Ovary (tissue), 9 donors: ENCODE data around the gene DTNA. TPM values are rescaled to one million over a fixed set of nuclear protein-coding genes. Genes with fewer than 3 reads are reported as not detected.

Experiments used
- DNase-seq, 5 donors: peaks; one replicate each; pipeline ENCODE4 v3.0.0-alpha.2; 2019 to 2020
- H3K27ac ChIP-seq, 2 donors: fragments of 200-600 bp; one replicate each; pipeline versions ENCODE4 v1.5.1 to v1.8.0; 2019 to 2022
- H3K27me3 ChIP-seq: fragments of 200-600 bp; one replicate; pipeline ENCODE4 v1.8.0; 2022
- H3K36me3 ChIP-seq: fragments of 200-600 bp; sonication (generic); one replicate; pipeline ENCODE4 v1.5.1; 2019
- H3K4me1 ChIP-seq: one replicate; pipeline ENCODE4 v1.8.1; 2013; ENCODE audit warnings: mild to moderate bottlenecking, moderate library complexity; ENCODE audit not compliant: insufficient read depth
- H3K4me3 ChIP-seq: fragments of 200-600 bp; sonication (generic); one replicate; pipeline ENCODE4 v1.5.1; 2017
- H3K9me3 ChIP-seq, 2 donors: fragments of 200-600 bp in 1 of 2; sonication (generic) in 1 of 2; one replicate each; pipeline versions ENCODE4 v1.5.1 to v1.8.1; 2013 to 2019; ENCODE audit warnings: mild to moderate bottlenecking in 1 of 2, moderate library complexity in 1 of 2
- EP300 ChIP-seq: sonication (generic); formaldehyde crosslinking; IDR thresholded peaks from one replicate; pipeline ENCODE4 v1.6.1; 2017; ENCODE audit warnings: antibody characterized with exemption
- POLR2A ChIP-seq: fragments of 450-650 bp; IDR thresholded peaks from one replicate; pipeline ENCODE4 v1.6.1; 2017; ENCODE audit warnings: antibody characterized with exemption, mild to moderate bottlenecking, moderate library complexity
- WGBS, 3 donors: extraction: QIAGEN DNeasy Blood & Tissue Kit in 1 of 3; methylation state at CpG; one replicate each; pipeline versions ENCODE4 v1.1.5 to v1.1.7; 2013 to 2017; 5-methylcytosine and 5-hydroxymethylcytosine counted together
- intact Hi-C, 4 donors: fragments of 100-400 bp; cut with DNase I; formaldehyde crosslinking; loops; one replicate each; pipeline versions ENCODE4 v1.11.0 to v1.15.1; 2022 to 2023
- polyA plus RNA-seq, 2 donors: library from polyadenylated mRNA; stranded (reverse); fragments of 200-250 nt in 1 of 2; fragments of 350-450 nt in 1 of 2; fragmentation: Illumina TruSeq in 1 of 2; extraction: RNeasy Lipid Tissue Mini Kit (QIAGEN cat#74804) in 1 of 2; gene quantifications; one replicate each; pipeline ENCODE4 v1.2.3, GENCODE V29; 2013 to 2014
- total RNA-seq, 7 donors: library from RNA; depleted of rRNA in 2 of 7; stranded (reverse); fragments of >200 nt in 2 of 7; fragmentation: NEBNext Ultra II Directional in 3 of 7; extraction: Animal tissue kit (Norgen Biotek cat#: 25700) in 3 of 7; gene quantifications; one replicate each; pipeline versions ENCODE4 v1.1.0 to v1.2.4, GENCODE V29; 2016 to 2023
- TF ChIP-seq, protein P1 (sequence below), 3 donors: fragments of 450-650 bp in 2 of 3; fragments of 200-600 bp in 1 of 3; IDR thresholded peaks; one replicate each; pipeline versions ENCODE4 v1.5.1 to v1.8.0; 2016 to 2022; ENCODE audit warnings: antibody characterized with exemption in 3 of 3, mild to moderate bottlenecking in 1 of 3
- donor health status: DM: no; HTN: no; CAD: no; lungs with moderate emphysema.
- donor health status: DM: no; HTN: no; CAD: no.
- donor health status: Bipolar disorder and iron deficiency.
- donor health status: DM: yes; HTN: yes; CAD: no.
- donor health status: DM: no; HTN: no; CAD: no.
- donor health status: DM: yes; HTN: yes; CAD: no.

Gene DTNA
- total and polyA plus RNA-seq, 9 donors, result 4.3 to 34.2 (median 18.4) TPM

DNA sequence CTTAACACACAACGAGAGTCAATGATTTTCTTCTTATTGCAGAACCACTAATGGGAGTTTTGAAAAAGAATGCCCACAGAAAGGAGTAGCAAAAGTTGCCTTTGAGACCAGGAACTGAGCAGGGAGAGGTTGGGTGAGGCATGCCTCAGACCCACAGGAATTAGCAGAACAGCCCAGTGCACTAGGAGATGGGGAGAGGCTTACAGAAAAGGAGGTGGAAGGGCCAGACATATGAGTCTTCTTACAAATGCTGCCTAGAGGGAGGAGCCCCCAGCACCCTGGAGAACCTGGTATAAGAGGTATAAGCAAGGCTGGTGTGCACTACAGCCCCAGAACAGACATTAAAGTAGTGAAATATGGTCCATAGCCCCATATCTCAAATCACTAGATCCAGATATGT lies 162.0 kb downstream of the DTNA start:
- intact Hi-C loops, result no loop called here
- no peak overlapping the region for H3K27ac ChIP-seq

DNA sequence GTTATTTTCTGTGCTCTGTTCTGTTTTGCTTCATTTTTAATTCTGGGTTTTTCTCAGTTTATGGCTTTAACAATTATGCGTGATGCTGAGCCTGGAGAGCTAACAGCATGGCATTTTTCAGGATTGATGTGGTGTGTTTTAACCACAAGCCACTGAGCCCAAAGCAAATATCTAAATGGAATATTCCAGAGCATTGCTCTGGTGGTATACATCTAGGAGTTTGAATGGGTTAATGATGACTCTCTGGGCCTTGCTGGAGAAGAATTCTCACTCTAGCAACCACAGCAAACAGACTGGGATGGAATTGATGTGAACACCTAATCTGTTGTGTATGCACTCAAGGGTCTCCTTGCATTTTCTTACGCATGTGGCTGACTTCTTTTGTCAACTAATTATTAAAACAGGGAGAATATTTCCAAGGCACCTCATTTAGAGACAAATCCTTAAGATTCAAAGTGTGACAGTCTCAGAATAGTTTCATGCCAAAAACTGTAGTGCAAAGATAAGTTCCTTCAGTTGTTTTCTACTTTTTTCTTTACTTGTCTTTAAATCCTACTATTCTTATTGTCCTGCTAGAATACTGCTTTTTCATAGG lies 164.0 kb downstream of the DTNA start:
- Histone ChIP-seq H3K27me3 (no peaks in the 10 kb centered on the region), H3K4me3 (no peak overlapping the region), H3K36me3 (no peaks in the 10 kb centered on the region), H3K9me3 (no peaks in the 10 kb centered on the region), H3K4me1 (no peaks in the 10 kb centered on the region), H3K27ac (no peak overlapping the region)
- WGBS, 3 donors, result 90 to 97% (median 93%) methylated on average over 2 of the region's 2 CpGs
- TF ChIP-seq, protein P1, sequence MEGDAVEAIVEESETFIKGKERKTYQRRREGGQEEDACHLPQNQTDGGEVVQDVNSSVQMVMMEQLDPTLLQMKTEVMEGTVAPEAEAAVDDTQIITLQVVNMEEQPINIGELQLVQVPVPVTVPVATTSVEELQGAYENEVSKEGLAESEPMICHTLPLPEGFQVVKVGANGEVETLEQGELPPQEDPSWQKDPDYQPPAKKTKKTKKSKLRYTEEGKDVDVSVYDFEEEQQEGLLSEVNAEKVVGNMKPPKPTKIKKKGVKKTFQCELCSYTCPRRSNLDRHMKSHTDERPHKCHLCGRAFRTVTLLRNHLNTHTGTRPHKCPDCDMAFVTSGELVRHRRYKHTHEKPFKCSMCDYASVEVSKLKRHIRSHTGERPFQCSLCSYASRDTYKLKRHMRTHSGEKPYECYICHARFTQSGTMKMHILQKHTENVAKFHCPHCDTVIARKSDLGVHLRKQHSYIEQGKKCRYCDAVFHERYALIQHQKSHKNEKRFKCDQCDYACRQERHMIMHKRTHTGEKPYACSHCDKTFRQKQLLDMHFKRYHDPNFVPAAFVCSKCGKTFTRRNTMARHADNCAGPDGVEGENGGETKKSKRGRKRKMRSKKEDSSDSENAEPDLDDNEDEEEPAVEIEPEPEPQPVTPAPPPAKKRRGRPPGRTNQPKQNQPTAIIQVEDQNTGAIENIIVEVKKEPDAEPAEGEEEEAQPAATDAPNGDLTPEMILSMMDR (IDR thresholded peaks at IDR 0.05), result no peak
- TF ChIP-seq POLR2A (no peak), EP300 (no peak)
- intact Hi-C loops, result no loop called here
- no peak for DNase-seq

More for the DNA sequence above, 162.0 kb downstream of the DTNA start:
- Histone ChIP-seq H3K27me3 (no peaks in the 10 kb centered on the region), H3K4me1 (no peaks in the 10 kb centered on the region), H3K4me3 (no peak overlapping the region), H3K36me3 (no peaks in the 10 kb centered on the region), H3K9me3 (no peaks in the 10 kb centered on the region)
- DNase-seq, result no peak
- TF ChIP-seq POLR2A (no peak), EP300 (no peak)
- TF ChIP-seq, protein P1 (IDR thresholded peaks at IDR 0.05), result no peak
- WGBS, 3 donors, result 65 to 79% (median 68%) methylated on average over 1 of the region's 1 CpG

- intact Hi-C loops, result no loop called here
- no peak for DNase-seq
- Histone ChIP-seq H3K36me3 (no peaks in the 10 kb centered on the region), H3K27me3 (no peaks in the 10 kb centered on the region), H3K9me3 (no peaks in the 10 kb centered on the region), H3K27ac (no peak overlapping the region), H3K4me3 (no peak overlapping the region), H3K4me1 (no peaks in the 10 kb centered on the region)
- WGBS, 3 donors, result 98 to 99% (median 98%) methylated on average over 7 of the region's 7 CpGs
- TF ChIP-seq POLR2A, result no peak
- TF ChIP-seq, protein P1 (IDR thresholded peaks at IDR 0.05), result no peak
- TF ChIP-seq EP300, result no peak
Observed at GRCh38 chr18:34875150-34875549, 165.1 kb downstream of the DTNA start.

- no peaks in the 10 kb centered on the region for H3K36me3 ChIP-seq
- 73 to 92% (median 76%) methylated on average over 1 of the region's 1 CpG for WGBS, 3 donors
- no peaks in the 10 kb centered on the region for H3K27me3 ChIP-seq
- H3K4me1 ChIP-seq, result no peaks in the 10 kb centered on the region
- H3K27ac ChIP-seq, result no peak overlapping the region
- H3K9me3 ChIP-seq, result no peaks in the 10 kb centered on the region
- intact Hi-C loops, result loop anchor here in 1 of 4 donors (10.0 kb wide), 1 partner anchor 94 kb away; no protein-coding TSS in a partner anchor
- no peak overlapping the region for H3K4me3 ChIP-seq
- TF ChIP-seq POLR2A (no peak), EP300 (no peak)
- TF ChIP-seq, protein P1 (IDR thresholded peaks at IDR 0.05), result no peak
- no peak for DNase-seq
Observed at GRCh38 chr18:34880403-34880802, 170.3 kb downstream of the DTNA start.
